ENCODE data around the gene ATP7B.

Gene ATP7B

GRCh38 chr13:51933466-51934058, 77.7 kb downstream of the ATP7B start:
- DNase-seq (ENCODE audit: low spot score): no peak
- no peak for TF ChIP-seq CTCF (IDR thresholded peaks at IDR 0.05; ENCODE audit: extremely low read depth, missing control alignments)

- DNase-seq (ENCODE audit: low spot score): no peak
- TF ChIP-seq CTCF (IDR thresholded peaks at IDR 0.05; ENCODE audit: extremely low read depth, missing control alignments): no peak
Observed at GRCh38 chr13:51932231-51932630, 79.0 kb downstream of the ATP7B start.

- no peak for TF ChIP-seq CTCF (IDR thresholded peaks at IDR 0.05; ENCODE audit: extremely low read depth, missing control alignments)
- DNase-seq (ENCODE audit: low spot score): no peak
Observed at GRCh38 chr13:51931606-51932005, 79.6 kb downstream of the ATP7B start.

- no peak for DNase-seq (ENCODE audit: low spot score)
- no peak for TF ChIP-seq CTCF (IDR thresholded peaks at IDR 0.05; ENCODE audit: extremely low read depth, missing control alignments)
Observed at GRCh38 chr13:51929699-51930098, 81.6 kb downstream of the ATP7B start.

- no peak for TF ChIP-seq CTCF (IDR thresholded peaks at IDR 0.05; ENCODE audit: extremely low read depth, missing control alignments)
- no peak for DNase-seq (ENCODE audit: low spot score)
Observed at GRCh38 chr13:51928231-51928630, 83.0 kb downstream of the ATP7B start.

- TF ChIP-seq CTCF (IDR thresholded peaks at IDR 0.05; ENCODE audit: extremely low read depth, missing control alignments): no peak
- no peak for DNase-seq (ENCODE audit: low spot score)
Observed at GRCh38 chr13:51927129-51927528, 84.1 kb downstream of the ATP7B start.

GRCh38 chr13:51926528-51926885, 84.7 kb downstream of the ATP7B start:
- TF ChIP-seq CTCF (IDR thresholded peaks at IDR 0.05; ENCODE audit: extremely low read depth, missing control alignments): no peak
- no peak for DNase-seq (ENCODE audit: low spot score)
